Measurements from ENCODE around the gene MICALL2. TPM values are rescaled to one million over a fixed set of nuclear protein-coding genes. Genes with fewer than 3 reads are reported as not detected.

Gene MICALL2
- polyA plus RNA-seq, 2 of the 4 experiments (the other 2 are of a cell fraction) = 6.1 to 20.6 TPM

- no peaks in the 10 kb centered on the region for H3K4me1 ChIP-seq
- H3K27ac ChIP-seq = no peak overlapping the region
- ChIA-PET CTCF (interaction anchor here (0.6 to 2.5 kb wide), 3 partner anchors 19 to 298 kb away, joined by 3 to 23 read pairs (median 3); no protein-coding TSS in a partner anchor), POLR2A (no interaction called here)
- 83% methylated on average over 23 of the region's 33 CpGs for WGBS (ENCODE audit: missing lambda C conversion rate)
- FAIRE-seq = no peak
- H3K9me3 ChIP-seq = no peaks in the 10 kb centered on the region
- TF ChIP-seq NPAS2 (CRISPR knock-in tag; IDR thresholded peaks at IDR 0.05; ENCODE audit: borderline replicate concordance) = no peak
- TF ChIP-seq EHF (CRISPR knock-in tag; IDR thresholded peaks at IDR 0.05) = no peak
- DNase-seq (ENCODE audit: low read depth in 1 of 2, low spot score in 1 of 2) = no peak
- no peak for ATAC-seq
- H3K4me2 ChIP-seq = no peak overlapping the region
- H3K4me3 ChIP-seq = no peak overlapping the region
These were observed 33.4 kb upstream of the MICALL2 start for GRCh38 chr7:1492640-1493039.

GRCh38 chr7:1492221-1492620, 33.0 kb upstream of the MICALL2 start:
- DNase-seq (ENCODE audit: low read depth in 1 of 2, low spot score in 1 of 2) (no peak), ATAC-seq (no peak), FAIRE-seq (no peak)
- CTCF ChIA-PET = interaction anchor here (0.6 to 2.5 kb wide), 3 partner anchors 19 to 298 kb away, joined by 3 to 23 read pairs (median 3); no protein-coding TSS in a partner anchor
- WGBS (ENCODE audit: missing lambda C conversion rate) = 98% methylated on average over 10 of the region's 10 CpGs
- H3K27ac ChIP-seq = no peak overlapping the region
- H3K9me3 ChIP-seq = no peaks in the 10 kb centered on the region
- no peaks in the 10 kb centered on the region for H3K4me1 ChIP-seq
- TF ChIP-seq ZSCAN20 (CRISPR knock-in tag; IDR thresholded peaks at IDR 0.05) = no peak
- no peak for TF ChIP-seq TFCP2L1 (CRISPR knock-in tag; IDR thresholded peaks at IDR 0.05)
- TF ChIP-seq RCOR1 (IDR thresholded peaks at IDR 0.05; ENCODE audit: low read depth, low read length) = no peak
- TF ChIP-seq FOXS1 (CRISPR knock-in tag; IDR thresholded peaks at IDR 0.05) = no peak
- no peak for TF ChIP-seq EHMT2 (IDR thresholded peaks at IDR 0.05; ENCODE audit: low read depth)
- TF ChIP-seq PBX3 (IDR thresholded peaks at IDR 0.05) = no peak
- TF ChIP-seq NPAS2 (CRISPR knock-in tag; IDR thresholded peaks at IDR 0.05; ENCODE audit: borderline replicate concordance) = no peak
- POLR2A ChIA-PET = no interaction called here
- no peak overlapping the region for H3K4me3 ChIP-seq
- H3K4me2 ChIP-seq = no peak overlapping the region

- ATAC-seq (no peak), FAIRE-seq (no peak), DNase-seq (ENCODE audit: low read depth in 1 of 2, low spot score in 1 of 2) (no peak)
- ChIA-PET POLR2A (no interaction called here), CTCF (interaction anchor here (1.4 to 10.3 kb wide), 4 partner anchors 11 to 20 kb away, joined by 4 to 103 read pairs (median 4); no protein-coding TSS in a partner anchor)
- Histone ChIP-seq H3K4me2 (no peak overlapping the region), H3K4me3 (no peak overlapping the region), H3K9me3 (no peaks in the 10 kb centered on the region), H3K4me1 (no peaks in the 10 kb centered on the region), H3K27ac (no peak overlapping the region)
- 95% methylated on average over 19 of the region's 19 CpGs for WGBS (ENCODE audit: missing lambda C conversion rate)
- TF ChIP-seq NR3C1 (IDR thresholded peaks at IDR 0.05) (no peak), ELK1 (IDR thresholded peaks at IDR 0.05; ENCODE audit: low read depth, low read length) (no peak), HDAC2 (IDR thresholded peaks at IDR 0.05) (no peak), HOXB13 (CRISPR knock-in tag; IDR thresholded peaks at IDR 0.05; ENCODE audit: low read depth) (no peak), CBX8 (IDR thresholded peaks at IDR 0.05) (no peak), CHD4 (IDR thresholded peaks at IDR 0.05; ENCODE audit: borderline replicate concordance) (no peak), CTCF (IDR thresholded peaks at IDR 0.05) (no peak), POLR2AphosphoS2 (conservative IDR thresholded peaks at IDR 0.05; ENCODE audit: low read length) (no peak), HEYL (CRISPR knock-in tag; IDR thresholded peaks at IDR 0.05) (no peak), BCL3 (IDR thresholded peaks at IDR 0.05) (no peak), E2F6 (IDR thresholded peaks at IDR 0.05; ENCODE audit: borderline replicate concordance, low read depth) (no peak), RCOR1 (IDR thresholded peaks at IDR 0.05; ENCODE audit: low read depth, low read length) (no peak), RNF2 (IDR thresholded peaks at IDR 0.05; ENCODE audit: borderline replicate concordance, low read depth) (no peak), MYC (IDR thresholded peaks at IDR 0.05; ENCODE audit: borderline replicate concordance, low read length) (no peak), KDM5A (IDR thresholded peaks at IDR 0.05) (no peak), MAZ (IDR thresholded peaks at IDR 0.05; ENCODE audit: borderline replicate concordance, low read depth, low read length) (no peak)
These were observed 31.6 kb upstream of the MICALL2 start for GRCh38 chr7:1490837-1491236.

Data from A549 (cell line).